ENCODE measurements around the gene TSHZ1. TPM values are rescaled to one million over a fixed set of nuclear protein-coding genes. Genes with fewer than 3 reads are reported as not detected.

The TSHZ1 gene
- total RNA-seq, 1 experiment from 2014 or later, result 7.4 TPM

DNA sequence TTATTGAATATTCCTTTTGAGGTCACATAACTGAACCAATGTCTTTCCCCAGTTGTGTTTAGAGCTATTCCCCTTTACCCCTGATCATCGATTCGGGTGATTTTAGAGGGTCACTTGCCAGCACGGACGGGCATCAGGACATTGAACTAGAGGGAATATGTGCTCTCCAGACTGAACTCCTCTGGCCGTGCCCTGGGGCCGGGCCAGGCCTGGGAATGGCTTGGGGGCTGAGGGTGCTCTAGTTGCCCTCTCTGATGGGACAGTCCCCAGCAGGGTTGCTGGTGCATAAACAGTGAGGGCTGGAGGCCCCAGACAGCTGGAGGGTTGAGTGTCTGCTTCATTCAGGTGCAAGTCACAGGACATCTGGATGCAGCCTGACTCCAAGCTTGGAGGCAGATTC lies 126.2 kb downstream of the TSHZ1 start:
- Histone ChIP-seq H3K36me3 (ENCODE audit: low read depth) (no peaks in the 10 kb centered on the region), H3K4me2 (no peak overlapping the region), H3K27me3 (ENCODE audit: insufficient read depth, low read depth) (peaks cover 68% of the 10 kb centered on the region), H3K4me3 (no peak overlapping the region), H4K20me1 (ENCODE audit: insufficient read depth) (no peaks in the 10 kb centered on the region), H3K27ac (no peak overlapping the region), H3F3A (ENCODE audit: insufficient read depth, low read depth) (no peaks in the 10 kb centered on the region), H3K9me2 (ENCODE audit: insufficient read depth) (no peaks in the 10 kb centered on the region; the same call in 1 of the 2 replicates), H2AFZ (no peak overlapping the region), H3K4me1 (replicated peaks; ENCODE audit: insufficient read depth) (no peaks in the 10 kb centered on the region), H3K79me2 (ENCODE audit: low read depth) (no peaks in the 10 kb centered on the region), H3K9me3 (ENCODE audit: insufficient read depth, low read depth) (no peaks in the 10 kb centered on the region)
- CTCF ChIA-PET, result no interaction called here
- no TSS peak for BruUV-seq (replicated peaks)
- POLR2A ChIA-PET (ENCODE audit: unreplicated experiment), result no interaction called here
- intact Hi-C loops (cut with micrococcal nuclease; ENCODE audit: unreplicated experiment), result no loop called here
- TF ChIP-seq EZH2 (IDR thresholded peaks at IDR 0.05; ENCODE audit: low read depth) (no peak), CTCF (conservative IDR thresholded peaks at IDR 0.05) (no peak)
- DNase-seq, result no peak

- Histone ChIP-seq H4K20me1 (ENCODE audit: insufficient read depth) (no peaks in the 10 kb centered on the region), H2AFZ (no peak overlapping the region), H3K27ac (no peak overlapping the region), H3K9me3 (ENCODE audit: insufficient read depth, low read depth) (no peaks in the 10 kb centered on the region), H3K79me2 (ENCODE audit: low read depth) (no peaks in the 10 kb centered on the region), H3K4me1 (replicated peaks; ENCODE audit: insufficient read depth) (no peaks in the 10 kb centered on the region), H3K27me3 (ENCODE audit: insufficient read depth, low read depth) (peaks cover 73% of the 10 kb centered on the region), H3K4me2 (no peak overlapping the region), H3K9me2 (ENCODE audit: insufficient read depth) (no peaks in the 10 kb centered on the region; the same call in 1 of the 2 replicates), H3F3A (ENCODE audit: insufficient read depth, low read depth) (no peaks in the 10 kb centered on the region), H3K36me3 (ENCODE audit: low read depth) (no peaks in the 10 kb centered on the region), H3K4me3 (no peak overlapping the region)
- ChIA-PET CTCF (no interaction called here), POLR2A (ENCODE audit: unreplicated experiment) (no interaction called here)
- intact Hi-C loops (cut with micrococcal nuclease; ENCODE audit: unreplicated experiment), result no loop called here
- TF ChIP-seq EZH2 (IDR thresholded peaks at IDR 0.05; ENCODE audit: low read depth), result no peak
- BruUV-seq (replicated peaks), result no TSS peak
- DNase-seq, result no peak
These were observed 126.8 kb downstream of the TSHZ1 start for GRCh38 chr18:75337348-75337747.

DNA sequence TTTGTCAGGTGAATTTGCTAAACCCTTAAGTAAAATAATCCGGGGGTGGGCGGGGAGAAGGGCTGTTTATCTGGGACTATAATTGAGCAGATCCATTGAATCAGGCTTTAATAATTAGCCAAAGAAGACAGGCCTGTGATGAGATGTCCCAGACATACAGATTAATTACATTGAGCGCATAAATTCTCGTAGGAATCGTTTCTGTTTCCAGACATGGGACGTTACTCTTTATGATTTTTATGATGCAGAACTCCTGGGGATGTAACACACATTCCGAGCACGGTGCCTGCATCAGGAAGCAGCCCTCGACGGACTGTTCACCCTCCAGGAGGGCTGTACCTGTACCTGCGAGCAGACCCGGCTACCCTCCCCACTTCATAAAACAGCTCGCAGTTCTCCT lies 128.0 kb downstream of the TSHZ1 start:
- Histone ChIP-seq H3K36me3 (ENCODE audit: low read depth) (no peaks in the 10 kb centered on the region), H3K27ac (no peak overlapping the region), H4K20me1 (ENCODE audit: insufficient read depth) (no peaks in the 10 kb centered on the region), H3K9me2 (ENCODE audit: insufficient read depth) (no peaks in the 10 kb centered on the region; the same call in 1 of the 2 replicates), H3K4me3 (no peak overlapping the region), H3F3A (ENCODE audit: insufficient read depth, low read depth) (no peaks in the 10 kb centered on the region), H2AFZ (no peak overlapping the region), H3K9me3 (ENCODE audit: insufficient read depth, low read depth) (no peaks in the 10 kb centered on the region), H3K27me3 (ENCODE audit: insufficient read depth, low read depth) (peaks cover 85% of the 10 kb centered on the region), H3K4me2 (no peak overlapping the region), H3K4me1 (replicated peaks; ENCODE audit: insufficient read depth) (no peaks in the 10 kb centered on the region), H3K79me2 (ENCODE audit: low read depth) (no peaks in the 10 kb centered on the region)
- DNase-seq, result no peak
- ChIA-PET POLR2A (ENCODE audit: unreplicated experiment) (no interaction called here), CTCF (no interaction called here)
- no TSS peak for BruUV-seq (replicated peaks)
- intact Hi-C loops (cut with micrococcal nuclease; ENCODE audit: unreplicated experiment), result no loop called here
- TF ChIP-seq CTCF (conservative IDR thresholded peaks at IDR 0.05) (no peak), EZH2 (IDR thresholded peaks at IDR 0.05; ENCODE audit: low read depth) (no peak)

Other genes with a start within 250 kb of the TSHZ1 start
- gene PTGR3, start 1.7 kb upstream of the TSHZ1 start, total RNA-seq (2021), result 36.6 and 38.4 TPM in 2 replicates
- gene SMIM21, start 216.9 kb downstream of the TSHZ1 start, total RNA-seq (2021), result not detected in 2 replicates

All from PC-9 (cell line).